Thyroid gland (tissue), 4 donors: ENCODE measurements around the gene NXN. TPM values are rescaled to one million over a fixed set of nuclear protein-coding genes. Genes with fewer than 3 reads are reported as not detected.
A peak's percentile ranks its signal among the peaks of the same experiment; 100 is the strongest.

Experiments
- DNase-seq, 2 donors: peaks; one replicate each; pipeline ENCODE4 v3.0.0-alpha.2; 2019
- H3K27ac ChIP-seq, 3 donors: fragments of 200-600 bp; sonication (generic); 1 replicate in 2 of 3; 2 replicates in 1 of 3; pipeline ENCODE4 v1.5.1; 2016 to 2019; ENCODE audit warnings: mild to moderate bottlenecking in 1 of 3, moderate library complexity in 1 of 3
- H3K27me3 ChIP-seq: fragments of 200-600 bp; sonication (generic); one replicate; pipeline ENCODE4 v1.5.1; 2019
- H3K36me3 ChIP-seq, 2 donors: fragments of 200-600 bp; sonication (generic); one replicate each; pipeline ENCODE4 v1.5.1; 2016 to 2019
- H3K4me1 ChIP-seq, 2 donors: fragments of 200-600 bp; sonication (generic); one replicate each; pipeline ENCODE4 v1.5.1; 2017 to 2019
- H3K4me3 ChIP-seq, 3 donors: fragments of 200-600 bp; sonication (generic); replicated peaks in 1 of 3; 1 replicate in 2 of 3; 2 replicates in 1 of 3; pipeline ENCODE4 v1.5.1; 2016; ENCODE audit warnings: mild to moderate bottlenecking in 1 of 3
- H3K9me3 ChIP-seq: fragments of 200-600 bp; sonication (generic); one replicate; pipeline ENCODE4 v1.5.1; 2017
- POLR2A ChIP-seq, 2 donors: fragments of 450-650 bp; IDR thresholded peaks; one replicate each; pipeline ENCODE4 v1.6.1; 2017; ENCODE audit warnings: antibody characterized with exemption in 2 of 2, mild to moderate bottlenecking in 2 of 2, moderate library complexity in 1 of 2
- WGBS, 2 donors: methylation state at CpG; one replicate each; pipeline ENCODE4 v1.1.5; 2017; 5-methylcytosine and 5-hydroxymethylcytosine counted together
- intact Hi-C: fragments of 100-400 bp; cut with DNase I; formaldehyde crosslinking; loops from one replicate; pipeline ENCODE4 v1.15.1; 2023
- total RNA-seq, 4 donors: library from RNA; depleted of rRNA; stranded (reverse); fragments of >200 nt; gene quantifications; one replicate each; pipeline ENCODE4 v1.2.3, GENCODE V29; 2016
- TF ChIP-seq, protein P1 (sequence below), 6 experiments: fragments of 200-600 bp in 3 of 6; fragments of 450-650 bp in 3 of 6; sonication (generic) in 3 of 6; IDR thresholded peaks; one replicate each; pipeline ENCODE4 v1.5.1; 2016 to 2019; ENCODE audit warnings: antibody characterized with exemption in 6 of 6, mild to moderate bottlenecking in 2 of 6, inconsistent platforms in 1 of 6, moderate library complexity in 1 of 6

The NXN gene
- total RNA-seq, 4 donors from 2014 or later, result 14.5 to 18.3 (median 17.2) TPM

DNA sequence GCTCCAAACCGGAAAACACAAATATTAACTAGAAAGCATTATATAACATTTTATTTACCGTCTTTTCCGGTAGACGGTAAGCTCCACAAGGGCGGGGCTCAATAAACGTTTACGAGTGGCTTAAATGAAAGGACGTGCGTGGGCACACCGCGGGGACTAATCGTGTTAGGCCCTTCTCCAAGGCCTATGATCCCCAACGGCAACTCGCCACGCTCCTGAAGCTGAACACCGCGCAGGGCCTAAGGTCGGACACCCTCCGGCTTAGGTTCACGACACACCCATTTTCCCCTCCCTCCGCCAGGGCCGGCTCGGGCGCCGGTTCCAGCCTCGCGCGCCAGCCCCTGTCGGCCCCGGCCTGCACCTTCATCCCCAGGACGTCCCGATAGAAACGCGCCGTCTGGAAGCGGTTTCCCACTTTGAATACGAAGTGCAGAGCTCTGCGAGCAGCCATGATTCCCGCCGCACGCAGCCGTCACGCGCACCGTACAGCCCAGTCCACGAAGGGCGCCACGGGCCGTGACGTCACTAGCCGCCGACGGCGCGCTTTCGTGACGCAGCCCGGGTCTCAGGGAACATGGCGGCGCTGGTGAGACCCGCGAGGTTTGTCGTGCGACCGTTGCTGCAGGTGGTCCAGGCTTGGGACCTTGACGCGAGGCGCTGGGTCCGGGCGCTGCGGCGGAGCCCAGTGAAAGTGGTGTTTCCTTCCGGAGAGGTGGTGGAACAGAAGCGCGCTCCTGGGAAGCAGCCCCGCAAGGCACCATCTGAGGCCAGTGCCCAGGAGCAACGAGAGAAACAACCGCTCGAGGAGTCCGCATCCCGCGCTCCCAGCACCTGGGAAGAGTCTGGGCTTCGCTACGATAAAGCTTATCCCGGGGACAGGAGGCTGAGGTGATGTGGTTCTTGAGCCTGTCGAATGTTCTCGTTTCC is 197.5 kb downstream of the NXN start, which contains the start of the genes GLOD4 and MRM3:
Gene GLOD4, minus strand, starts transcription at position 476 of the 927 bp plus-strand sequence. Its CDS starts 25 bp downstream, at position 451.
Gene MRM3, plus strand, starts transcription at position 549 of the 927 bp plus-strand sequence. Its CDS starts 26 bp downstream, at position 575.
- intact Hi-C loops, result no loop called here
- Histone ChIP-seq H3K27ac (peak within 1 kb of the TSS in 2 of 3 donors; percentile 81 to 86), H3K9me3 (no peaks in the 10 kb centered on the region), H3K4me3 (peak within 1 kb of the TSS; percentile 16 to 88 (median 44)), H3K27me3 (no peaks in the 10 kb centered on the region), H3K4me1 (peaks cover 16 to 19% of the 10 kb centered on the region in 2 donors), H3K36me3 (peaks cover 12 to 13% of the 10 kb centered on the region in 2 donors)
- peak; percentile 93 to 94 for DNase-seq
- TF ChIP-seq, protein P1, sequence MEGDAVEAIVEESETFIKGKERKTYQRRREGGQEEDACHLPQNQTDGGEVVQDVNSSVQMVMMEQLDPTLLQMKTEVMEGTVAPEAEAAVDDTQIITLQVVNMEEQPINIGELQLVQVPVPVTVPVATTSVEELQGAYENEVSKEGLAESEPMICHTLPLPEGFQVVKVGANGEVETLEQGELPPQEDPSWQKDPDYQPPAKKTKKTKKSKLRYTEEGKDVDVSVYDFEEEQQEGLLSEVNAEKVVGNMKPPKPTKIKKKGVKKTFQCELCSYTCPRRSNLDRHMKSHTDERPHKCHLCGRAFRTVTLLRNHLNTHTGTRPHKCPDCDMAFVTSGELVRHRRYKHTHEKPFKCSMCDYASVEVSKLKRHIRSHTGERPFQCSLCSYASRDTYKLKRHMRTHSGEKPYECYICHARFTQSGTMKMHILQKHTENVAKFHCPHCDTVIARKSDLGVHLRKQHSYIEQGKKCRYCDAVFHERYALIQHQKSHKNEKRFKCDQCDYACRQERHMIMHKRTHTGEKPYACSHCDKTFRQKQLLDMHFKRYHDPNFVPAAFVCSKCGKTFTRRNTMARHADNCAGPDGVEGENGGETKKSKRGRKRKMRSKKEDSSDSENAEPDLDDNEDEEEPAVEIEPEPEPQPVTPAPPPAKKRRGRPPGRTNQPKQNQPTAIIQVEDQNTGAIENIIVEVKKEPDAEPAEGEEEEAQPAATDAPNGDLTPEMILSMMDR (IDR thresholded peaks at IDR 0.05), result peak in 3 of 6 experiments; percentile 23 to 45 (median 23)
- TF ChIP-seq POLR2A (IDR thresholded peaks at IDR 0.05), result peak in 1 of 2 donors; percentile 67
- 0% methylated on average over 25 to 32 of the region's 87 CpGs for WGBS, 2 donors

DNA sequence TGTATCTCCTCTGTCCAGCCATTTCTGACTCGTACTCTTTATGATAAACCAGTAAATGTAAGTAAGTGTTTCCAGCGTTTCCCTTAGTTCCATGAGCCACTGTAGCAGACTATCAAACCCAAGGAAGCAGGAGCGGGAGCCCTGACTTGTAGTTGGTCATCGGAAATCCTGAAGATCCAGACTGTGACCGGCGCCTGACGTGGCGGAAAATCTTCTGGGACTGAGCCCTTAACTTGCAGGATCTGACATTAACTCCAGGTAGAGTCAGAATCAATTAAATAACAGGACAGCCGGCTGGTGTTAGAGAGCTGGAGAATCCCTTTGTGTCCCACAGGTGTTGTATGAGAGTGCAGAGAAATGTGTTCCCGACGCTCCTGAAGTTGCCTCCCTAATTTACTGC is 201.5 kb downstream of the NXN start:
- no peak overlapping the region for H3K27ac ChIP-seq
- no peaks in the 10 kb centered on the region for H3K27me3 ChIP-seq
- intact Hi-C loops, result no loop called here
- H3K4me3 ChIP-seq, result no peak overlapping the region
- peaks cover 30 to 41% of the 10 kb centered on the region in 2 donors for H3K36me3 ChIP-seq
- TF ChIP-seq, protein P1 (IDR thresholded peaks at IDR 0.05), result no peak
- TF ChIP-seq POLR2A (IDR thresholded peaks at IDR 0.05), result no peak
- no peak for DNase-seq
- H3K4me1 ChIP-seq, result peaks cover 9 to 10% of the 10 kb centered on the region in 2 donors
- H3K9me3 ChIP-seq, result no peaks in the 10 kb centered on the region
- 95 to 97% methylated on average over 11 of the region's 11 CpGs for WGBS, 2 donors

GRCh38 chr17:774313-774584 is 205.3 kb downstream of the NXN start:
- Histone ChIP-seq H3K27ac (no peak overlapping the region), H3K36me3 (peaks cover 54 to 65% of the 10 kb centered on the region in 2 donors), H3K27me3 (no peaks in the 10 kb centered on the region), H3K9me3 (no peaks in the 10 kb centered on the region), H3K4me1 (no peaks in the 10 kb centered on the region), H3K4me3 (no peak overlapping the region)
- 93 to 94% methylated on average over 5 of the region's 5 CpGs for WGBS, 2 donors
- no peak for DNase-seq
- TF ChIP-seq, protein P1 (IDR thresholded peaks at IDR 0.05), result no peak
- TF ChIP-seq POLR2A (IDR thresholded peaks at IDR 0.05), result no peak
- intact Hi-C loops, result no loop called here

- intact Hi-C loops, result no loop called here
- Histone ChIP-seq H3K4me1 (no peaks in the 10 kb centered on the region), H3K36me3 (peaks cover 57 to 70% of the 10 kb centered on the region in 2 donors), H3K9me3 (no peaks in the 10 kb centered on the region), H3K4me3 (no peak overlapping the region), H3K27me3 (no peaks in the 10 kb centered on the region), H3K27ac (no peak overlapping the region)
- TF ChIP-seq, protein P1 (IDR thresholded peaks at IDR 0.05), result no peak
- no peak for TF ChIP-seq POLR2A (IDR thresholded peaks at IDR 0.05)
- 76 to 85% methylated on average over 14 of the region's 14 CpGs for WGBS, 2 donors
- DNase-seq, result no peak
Observed at GRCh38 chr17:773467-774312, 205.9 kb downstream of the NXN start.
